Caki2 (cell line): ENCODE data around the gene EHMT2. TPM values are rescaled to one million over a fixed set of nuclear protein-coding genes. Genes with fewer than 3 reads are reported as not detected.
"Not testable (repeated sequence)": the region's sequence is repeated elsewhere in the genome, so short reads cannot be mapped to it uniquely, and the experiment has no call there.

Experiments
- DNase-seq: peaks from one replicate; pipeline ENCODE4 v3.0.0-alpha.2; 2015; ENCODE audit warnings: low read depth
- in situ Hi-C: cut with HindIII; loops from 2 replicates; pipeline ENCODE4 v1.10.0; 2016; ENCODE audit warnings: low sequenced_read_pairs, low pct_unique_long_range_greater_than_20kb, mixed read lengths
- total RNA-seq: library from RNA; depleted of rRNA; stranded (reverse); fragments of >200 nt; shearing (Covaris generic); gene quantifications from 2 replicates; pipeline ENCODE4 v1.2.3, GENCODE V29; 2014; ENCODE audit warnings: low replicate concordance

The EHMT2 gene
- total RNA-seq, 1 experiment from 2014 or later, result 79.0 TPM

DNA sequence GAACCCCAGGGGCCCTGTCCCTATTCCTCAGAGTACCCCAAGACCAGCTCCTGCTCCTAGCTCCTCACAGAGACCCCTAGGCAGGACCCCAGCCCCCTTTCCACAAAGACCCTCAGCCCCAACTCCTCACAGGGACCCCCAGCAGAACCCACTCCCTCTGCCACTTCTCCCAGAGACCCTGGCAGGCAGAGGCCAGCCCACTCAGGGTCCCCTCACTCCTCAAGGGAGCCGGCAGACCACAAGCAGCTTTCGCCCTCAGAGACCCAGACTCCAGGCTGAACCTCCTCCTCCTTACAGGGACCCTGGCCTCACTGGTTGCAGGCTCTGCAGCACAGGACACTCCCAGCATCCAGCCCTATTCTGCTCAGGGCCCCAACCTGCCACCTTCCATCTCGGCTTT, 19.3 kb downstream of the EHMT2 start:
- DNase-seq, result no peak
- in situ Hi-C loops, result no loop called here

DNA sequence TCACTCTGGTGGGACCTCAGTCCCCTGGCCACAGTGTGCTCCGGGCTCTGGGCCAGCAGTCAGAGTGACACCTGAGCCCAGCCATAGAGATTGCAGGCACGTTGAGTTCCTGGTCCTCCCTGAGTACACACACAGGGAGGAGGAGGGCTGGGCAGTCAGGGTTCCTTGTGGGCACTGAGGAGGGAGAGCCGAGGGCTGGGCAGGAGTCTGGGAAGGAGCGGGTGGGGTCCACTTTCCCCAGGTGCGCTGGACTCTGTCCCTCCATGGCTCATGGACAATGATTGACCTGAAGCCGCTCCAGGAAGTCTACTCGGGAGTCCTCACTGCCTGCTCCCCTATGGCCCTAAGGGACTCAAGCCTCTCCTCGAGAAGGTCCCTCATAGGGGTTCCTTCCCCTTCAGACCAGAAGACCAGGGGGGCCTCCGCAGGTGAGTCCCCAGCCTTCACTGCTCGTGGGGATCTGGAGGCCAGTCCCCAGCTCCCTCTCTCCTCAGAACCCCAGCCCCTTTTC, 19.8 kb downstream of the EHMT2 start:
- in situ Hi-C loops, result no loop called here
- DNase-seq, result peak; percentile 32

DNA sequence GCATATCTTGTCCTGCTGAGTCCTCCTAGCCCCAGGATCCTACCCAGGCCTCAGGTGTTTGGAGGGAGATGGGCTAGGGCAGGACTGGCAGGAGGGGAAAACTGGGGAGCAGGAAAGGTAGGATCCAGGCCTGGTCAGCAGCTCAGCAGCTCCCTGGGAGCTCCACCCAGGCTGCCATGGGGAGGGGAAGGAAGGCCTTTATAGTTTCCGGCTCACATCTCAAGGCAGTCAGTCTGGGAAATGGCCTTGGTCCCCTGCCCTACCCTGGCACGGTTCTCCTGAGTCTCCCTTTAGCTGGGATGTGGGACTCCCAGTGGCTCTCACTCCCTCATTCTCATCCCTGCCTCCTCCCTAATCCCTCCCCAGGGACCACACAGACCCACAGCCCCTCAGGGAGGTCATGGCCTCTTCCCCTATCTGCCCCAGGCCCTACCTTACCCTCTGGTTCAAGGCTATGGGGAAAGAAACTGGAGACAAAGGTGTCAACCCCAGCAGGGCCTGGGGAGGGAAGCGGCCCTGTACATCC, 20.3 kb downstream of the EHMT2 start:
- no peak for DNase-seq
- in situ Hi-C loops, result no loop called here

DNA sequence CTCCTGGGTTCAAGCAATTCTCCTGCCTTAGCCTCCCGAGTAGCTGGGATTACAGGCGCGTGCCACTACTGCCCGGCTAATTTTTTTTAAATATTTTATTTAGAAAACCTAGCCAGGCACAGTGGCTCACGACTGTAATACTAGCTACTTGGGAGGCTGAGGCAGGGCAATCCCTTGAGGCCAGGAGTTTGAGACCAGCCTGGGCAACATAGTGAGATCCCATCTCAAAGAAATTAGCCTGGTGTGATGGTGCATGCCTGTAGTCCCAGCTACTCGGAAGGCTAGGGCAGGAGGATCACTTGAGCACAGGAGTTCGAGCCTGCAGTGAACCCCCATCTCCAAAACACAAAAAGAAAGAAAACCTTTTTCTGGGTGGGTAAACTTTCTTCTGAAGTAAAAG, 21.1 kb downstream of the EHMT2 start:
- in situ Hi-C loops, result no loop called here
- no peak for DNase-seq

DNA sequence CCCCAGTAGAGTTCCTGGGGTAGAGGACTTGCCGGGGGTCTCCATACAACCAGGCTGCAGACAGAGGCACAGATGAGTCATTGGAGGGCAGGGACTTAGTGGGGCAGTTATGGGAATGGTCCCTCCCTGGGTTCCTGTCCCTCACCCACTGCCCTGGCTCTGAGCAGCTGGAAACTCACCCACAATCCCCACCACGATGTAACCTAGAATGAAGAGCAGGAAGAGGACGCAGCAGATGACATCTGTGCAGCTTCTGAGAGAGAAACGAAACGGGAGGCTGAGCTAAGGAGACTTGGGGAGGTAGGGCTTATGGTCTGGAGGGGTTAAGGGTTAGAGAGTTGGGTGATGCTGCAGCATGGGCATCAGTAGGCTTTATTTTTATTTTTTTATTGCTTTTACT, 21.6 kb downstream of the EHMT2 start:
- DNase-seq, result no peak
- in situ Hi-C loops, result no loop called here

DNA sequence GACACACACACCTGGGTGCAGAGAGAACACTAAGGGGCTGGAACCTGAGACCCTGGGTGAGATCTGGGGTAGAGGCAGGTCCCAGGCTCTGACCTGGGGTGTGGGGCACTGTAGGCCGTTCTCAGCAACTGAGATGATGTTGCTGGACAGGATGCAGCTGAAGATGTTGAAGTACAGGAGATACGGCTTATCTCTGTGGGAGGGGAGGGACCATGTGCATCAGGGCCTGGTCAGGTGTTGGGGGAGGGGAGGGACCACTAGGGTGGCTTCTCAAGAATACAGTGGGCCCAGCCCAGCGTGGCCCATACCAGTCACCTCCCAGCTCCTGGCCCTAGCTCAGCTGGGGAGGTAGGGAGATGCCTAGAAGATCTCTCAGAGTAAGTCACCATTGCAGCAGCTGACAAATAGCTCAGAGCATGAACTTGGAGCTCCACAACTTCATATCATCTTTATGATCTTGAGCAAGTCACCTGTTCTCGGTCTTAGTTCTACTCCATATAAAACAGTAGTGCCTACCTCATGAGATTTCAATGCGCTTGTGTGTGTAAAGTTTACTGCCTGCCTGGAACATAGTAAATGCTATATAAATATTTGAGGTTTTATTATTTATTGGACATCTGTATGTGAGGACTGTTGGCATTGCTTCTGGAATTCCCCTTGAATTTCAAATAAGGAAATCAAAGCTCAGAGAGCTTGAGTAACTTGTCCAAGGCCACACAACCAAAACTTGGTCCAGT, 22.5 kb downstream of the EHMT2 start:
- no peak for DNase-seq
- in situ Hi-C loops, result no loop called here

DNA sequence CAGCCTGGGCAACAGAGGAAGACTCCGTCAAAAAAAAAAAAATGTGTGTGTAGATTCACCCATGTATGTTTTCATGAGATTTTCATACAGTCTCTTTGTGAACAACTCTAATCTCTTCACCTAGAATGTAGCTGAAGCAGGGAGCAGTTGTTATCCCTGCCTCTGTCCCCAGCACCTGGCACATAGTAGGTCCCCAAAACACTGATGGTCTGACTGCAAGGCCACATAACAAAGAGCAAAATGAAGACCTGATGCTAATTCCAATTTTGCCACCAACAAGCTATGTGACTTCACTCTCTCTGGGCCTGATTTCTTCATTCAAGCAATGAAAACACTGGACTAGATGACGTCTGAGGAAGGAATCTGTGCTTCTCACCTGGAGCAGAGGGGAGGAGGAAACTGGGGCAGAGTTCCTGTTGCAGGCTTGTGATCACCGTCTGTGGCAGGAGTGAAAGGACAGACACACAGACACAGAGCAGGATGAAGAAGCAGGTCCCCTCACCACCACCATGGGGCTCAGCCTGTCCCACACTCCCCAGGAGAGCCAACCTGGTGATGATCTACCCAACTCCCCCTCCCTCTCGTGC, 23.3 kb downstream of the EHMT2 start:
- peak; percentile 41 for DNase-seq
- in situ Hi-C loops, result no loop called here

DNA sequence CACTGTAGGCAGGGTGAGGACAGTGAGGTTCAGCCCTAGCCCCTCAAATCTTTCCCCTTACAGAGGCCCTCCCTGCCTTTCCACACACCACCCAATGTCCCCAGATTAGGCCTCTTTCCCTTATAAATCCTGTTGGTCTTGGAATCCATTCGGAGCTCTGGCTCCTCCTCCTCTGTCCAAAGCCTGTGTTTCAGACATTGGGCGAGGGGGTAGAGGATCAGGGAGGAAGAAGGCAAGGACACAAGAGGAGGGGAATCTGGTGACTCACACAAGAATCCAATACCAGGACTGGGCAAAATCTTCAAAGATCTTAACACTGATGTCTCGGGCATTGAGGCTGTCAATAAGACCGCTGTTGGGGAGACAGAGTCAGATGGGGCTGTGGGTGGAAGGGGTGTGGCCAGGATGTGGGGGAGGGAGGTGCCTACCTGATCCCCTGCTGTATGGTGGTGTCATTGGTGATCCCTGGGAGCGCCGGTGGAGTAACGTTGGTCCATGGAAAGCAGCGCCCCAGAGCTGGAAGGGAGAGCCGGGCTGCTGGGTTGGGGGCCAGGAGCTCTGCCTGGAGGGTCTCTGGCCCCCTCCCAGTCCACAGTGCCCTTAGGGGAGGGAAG, 26.3 kb downstream of the EHMT2 start:
- in situ Hi-C loops, result no loop called here
- DNase-seq, result peak; percentile 23

DNA sequence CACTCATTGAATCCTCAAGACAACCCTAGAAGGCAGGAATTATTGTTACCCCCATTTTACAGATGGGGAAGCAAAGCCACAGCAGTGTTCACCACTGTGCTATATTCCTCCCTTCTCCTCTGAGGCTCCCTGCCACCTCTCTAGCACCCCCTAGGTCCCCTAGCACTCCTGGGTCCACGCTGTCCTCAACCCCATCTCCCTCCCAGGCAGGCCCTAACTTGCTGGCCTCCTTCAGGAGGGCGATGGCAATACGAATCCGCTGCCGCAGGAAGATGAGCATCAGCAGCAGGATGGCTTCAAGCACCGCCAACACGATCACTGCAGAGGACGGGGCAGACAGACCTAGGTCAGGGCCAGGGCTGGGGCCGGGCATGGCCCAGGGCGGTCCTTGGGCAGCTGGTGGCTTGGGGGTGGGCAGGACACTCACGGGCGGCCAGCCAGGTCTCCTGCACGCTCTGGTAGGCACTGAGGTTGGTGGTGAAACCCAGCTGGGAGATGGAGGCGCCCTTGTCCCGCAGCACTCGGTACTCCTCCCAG, 27.0 kb downstream of the EHMT2 start:
- peak; percentile 43 for DNase-seq
- in situ Hi-C loops, result no loop called here

DNA sequence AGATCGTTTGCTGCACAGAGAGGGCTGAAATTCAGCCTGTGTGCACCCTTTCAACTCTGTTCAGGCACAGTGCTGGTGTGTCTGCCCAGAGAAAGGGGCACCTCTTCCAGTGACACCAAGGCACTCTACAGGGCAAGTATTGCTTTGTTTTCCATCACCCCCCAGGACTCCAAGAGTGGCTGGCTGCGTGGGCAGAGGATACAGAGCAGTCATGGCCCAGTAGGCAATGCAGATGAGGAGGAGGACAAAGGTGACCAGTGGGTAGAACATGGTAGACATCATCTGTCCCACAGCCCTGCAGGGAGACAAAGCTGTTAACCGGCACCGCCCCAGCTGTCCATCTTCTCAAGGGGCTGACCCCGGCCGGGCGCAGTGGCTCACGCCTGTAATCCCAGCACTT, 28.2 kb downstream of the EHMT2 start:
- no peak for DNase-seq
- in situ Hi-C loops, result no loop called here

DNA sequence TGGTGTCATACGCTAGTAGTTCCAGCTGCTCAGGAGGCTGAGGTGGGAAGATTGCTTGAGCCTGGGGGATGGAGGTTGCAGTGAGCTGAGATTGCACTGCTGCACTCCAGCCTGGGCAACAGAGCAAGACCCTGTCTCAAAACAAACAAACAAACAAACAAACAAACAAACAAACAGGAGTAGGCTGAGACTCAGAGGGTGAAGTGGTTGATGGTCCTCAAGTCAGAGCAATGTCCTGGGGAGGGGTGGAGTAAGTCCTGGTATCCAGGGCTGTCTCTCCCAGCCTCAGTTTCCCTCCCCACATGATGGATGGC, 28.9 kb downstream of the EHMT2 start:
- in situ Hi-C loops, result not testable (repeated sequence)

DNA sequence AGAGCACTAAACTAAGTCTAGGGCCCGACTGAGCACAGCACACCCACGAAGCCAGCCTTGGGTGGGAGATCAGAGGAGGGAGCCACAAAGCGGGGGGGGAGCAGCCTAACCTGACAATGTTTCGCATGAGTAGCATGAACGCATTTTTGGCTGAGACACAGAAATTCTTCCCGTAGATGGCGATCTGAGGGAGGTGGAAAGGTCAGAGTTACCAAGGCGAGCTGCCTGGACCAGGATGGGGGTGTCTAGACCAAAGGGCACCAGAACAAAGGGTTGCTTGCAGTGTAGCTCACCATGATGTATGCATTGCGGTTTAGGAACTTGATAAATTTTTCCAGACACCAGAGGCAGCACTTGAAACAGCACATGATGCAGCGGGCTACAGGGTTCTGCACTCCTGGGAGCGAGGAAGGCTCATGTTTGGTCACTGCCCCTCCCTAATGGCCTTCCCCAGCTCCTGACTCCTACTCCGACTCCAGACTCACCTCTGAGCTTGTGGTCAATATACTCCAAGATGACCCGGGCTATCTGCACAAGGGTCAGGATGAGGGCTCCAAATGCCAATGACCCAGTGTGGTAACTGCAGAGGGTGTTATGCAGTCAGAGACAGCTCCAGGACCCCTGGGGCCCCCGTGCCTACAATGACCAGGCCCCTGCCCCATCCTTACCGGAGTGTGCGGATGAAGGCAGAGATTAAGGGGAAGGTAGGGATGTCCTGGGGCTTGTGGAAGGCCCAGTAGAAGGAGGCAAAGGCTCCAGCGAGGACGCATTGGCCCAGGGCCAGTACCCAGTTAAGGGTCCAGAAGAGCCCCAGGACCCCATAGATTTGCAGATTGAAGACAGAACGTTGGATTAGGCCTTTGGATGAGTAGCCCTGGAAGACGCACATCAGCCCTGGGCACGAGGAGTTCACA, 32.0 kb downstream of the EHMT2 start:
- DNase-seq, result peak; percentile 94
- in situ Hi-C loops, result no loop called here

More for the DNA sequence above, 28.9 kb downstream of the EHMT2 start:
- DNase-seq, result not testable (repeated sequence)

DNA sequence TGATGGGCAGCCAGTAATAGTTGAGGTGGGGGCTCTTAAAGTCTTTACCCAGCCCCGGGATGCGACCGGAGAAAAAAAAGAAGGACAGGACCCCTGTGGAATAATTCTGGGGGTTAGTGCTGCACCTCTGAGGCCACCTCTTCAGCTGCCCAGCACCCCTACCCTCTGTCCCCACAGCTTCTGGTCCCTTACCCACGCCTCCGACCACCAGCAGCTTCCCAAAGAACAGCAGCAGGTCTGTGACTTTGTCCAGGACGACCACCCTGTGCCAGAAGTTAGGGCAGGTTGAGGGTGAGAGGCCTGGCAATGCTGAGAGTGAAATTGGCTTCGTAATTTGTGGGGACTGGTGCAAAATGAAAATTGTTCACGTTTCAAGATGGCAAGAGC, 32.7 kb downstream of the EHMT2 start:
- in situ Hi-C loops, result no loop called here
- no peak for DNase-seq

DNA sequence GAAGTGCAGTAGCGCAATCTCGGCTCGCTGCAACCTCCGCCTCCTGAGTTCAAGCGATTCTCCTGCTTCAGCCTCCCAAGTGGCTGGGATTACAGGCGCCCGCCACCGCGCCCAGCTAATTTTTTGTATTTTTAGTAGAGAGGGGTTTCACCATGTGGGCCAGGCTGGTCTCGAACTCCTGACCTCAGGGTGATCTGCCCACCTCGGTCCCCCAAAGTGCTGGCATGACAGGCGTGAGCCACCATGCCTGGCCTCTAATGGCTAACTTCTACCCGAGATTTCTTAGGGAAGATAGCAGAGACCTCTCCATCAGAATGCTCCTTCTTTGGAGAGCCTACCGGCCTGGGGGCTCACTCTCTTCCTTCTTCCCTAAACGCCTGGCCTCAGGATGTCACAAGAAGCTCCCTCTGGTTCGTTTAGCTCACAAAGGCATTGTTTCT, 33.4 kb downstream of the EHMT2 start:
- in situ Hi-C loops, DNase-seq: not testable (repeated sequence)

DNA sequence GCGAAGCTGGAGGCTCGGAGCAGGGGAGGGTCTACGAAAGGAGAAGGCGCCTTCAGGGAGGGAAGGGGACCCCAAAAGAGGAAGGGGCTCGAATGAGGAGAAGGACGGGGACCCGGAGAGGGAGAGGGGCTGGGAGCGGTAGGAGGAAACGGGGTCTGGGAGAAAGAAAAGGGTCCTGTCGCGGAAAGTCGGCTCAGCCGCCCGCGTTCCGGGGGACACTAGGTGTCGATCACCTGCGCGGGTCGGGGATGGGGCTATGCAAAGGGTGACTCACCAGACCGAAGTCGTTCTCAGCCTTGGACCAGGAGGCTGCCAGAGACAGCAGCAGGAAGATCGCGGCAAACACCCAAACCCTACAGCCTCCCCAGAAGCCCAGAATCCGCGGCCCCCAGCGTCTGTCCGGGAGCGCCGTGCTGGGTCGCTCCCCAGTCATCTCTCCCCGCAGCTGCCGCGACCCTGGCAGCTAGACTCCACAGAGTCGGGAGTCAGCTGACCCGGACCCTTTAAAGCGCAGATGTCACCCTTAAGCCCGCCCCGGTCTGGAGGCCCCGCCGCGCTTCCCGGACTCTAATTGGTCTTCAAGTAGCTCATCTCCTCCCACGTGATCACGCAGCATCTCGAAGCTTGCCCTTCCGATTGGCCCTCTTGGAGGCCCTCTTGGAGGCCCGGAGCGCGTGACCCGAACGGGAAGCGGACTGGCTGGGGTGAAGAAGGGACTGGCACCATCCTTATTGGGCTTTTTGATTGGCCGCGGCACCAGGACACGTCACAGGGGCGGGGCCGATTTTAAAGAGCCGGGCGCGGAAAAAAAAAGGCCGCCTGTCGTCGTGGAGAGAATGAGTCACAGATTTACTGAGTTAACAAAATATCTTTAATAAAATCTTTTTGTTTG, 34.9 kb downstream of the EHMT2 start, which contains the start of gene NEU1:
Gene NEU1, minus strand, starts transcription at position 478 of the 892 bp plus-strand sequence. Its CDS starts 45 bp downstream, at position 433.
- DNase-seq, result peak; percentile 100
- in situ Hi-C loops, result no loop called here

DNA sequence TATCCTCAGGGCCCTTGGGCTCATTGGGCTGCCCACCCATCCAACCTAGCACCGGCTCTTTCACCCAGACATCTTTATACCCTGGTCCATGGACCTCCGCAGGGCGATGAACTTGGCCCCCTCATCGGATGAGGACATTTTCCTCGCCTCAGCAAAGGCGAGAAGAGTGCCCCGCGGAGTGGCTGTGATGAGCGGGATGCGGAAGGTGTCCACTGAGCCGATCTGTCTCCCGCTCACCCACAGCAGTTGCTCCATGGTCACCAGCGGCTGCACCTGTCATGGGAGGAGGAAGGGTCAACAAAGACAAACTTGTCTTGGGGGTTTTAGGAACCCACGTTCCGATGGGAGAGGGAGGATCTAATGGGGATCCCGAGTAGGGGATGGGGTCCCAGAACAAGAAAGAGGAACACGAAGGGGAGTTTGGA, 35.6 kb downstream of the EHMT2 start:
- in situ Hi-C loops, result no loop called here
- no peak for DNase-seq

DNA sequence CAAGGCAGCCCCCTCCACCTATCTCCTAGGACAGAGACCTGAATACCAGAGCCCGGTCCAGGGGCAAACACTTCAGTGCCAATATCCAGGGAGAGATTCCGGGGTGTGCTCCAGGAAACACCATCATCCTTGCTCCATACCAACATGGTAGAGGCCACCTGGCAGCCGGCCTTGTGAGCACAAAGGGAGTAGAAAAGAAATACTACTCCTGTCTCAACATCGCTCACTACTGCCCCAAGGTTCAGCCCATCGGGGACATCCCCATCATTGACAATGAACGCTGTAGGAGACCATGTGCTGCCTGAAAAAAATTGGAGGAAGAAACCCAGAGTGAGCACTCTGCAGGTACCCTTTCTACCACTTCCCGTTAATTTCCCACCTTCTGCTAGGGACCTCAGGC, 36.3 kb downstream of the EHMT2 start:
- in situ Hi-C loops, result no loop called here
- no peak for DNase-seq
